Skin epidermis (tissue), 12 donors: ENCODE data around the gene KRT32.
"Not testable (repeated sequence)": the region's sequence is repeated elsewhere in the genome, so short reads cannot be mapped to it uniquely, and the experiment has no call there.

Experiments used
- H3K27ac ChIP-seq, 21 experiments: fragments of 200-600 bp; sonication (generic) in 11 of 21; one replicate each; pipeline ENCODE4 v1.5.0; 2020; ENCODE audit warnings: mild to moderate bottlenecking in 3 of 21, inconsistent platforms in 2 of 21, moderate library complexity in 2 of 21
- H3K4me3 ChIP-seq, 7 experiments: fragments of 200-600 bp; sonication (generic) in 2 of 7; one replicate each; pipeline ENCODE4 v1.5.0; 2020; ENCODE audit warnings: inconsistent platforms in 2 of 7, mild to moderate bottlenecking in 2 of 7, moderate library complexity in 1 of 7

The KRT32 gene

GRCh38 chr17:41437769-41438168, 29.4 kb downstream of the KRT32 start:
- no peak overlapping the region for H3K27ac ChIP-seq
- H3K4me3 ChIP-seq = no peak overlapping the region

- Histone ChIP-seq H3K4me3 (no peak overlapping the region), H3K27ac (no peak overlapping the region)
These were observed 29.9 kb downstream of the KRT32 start for GRCh38 chr17:41437254-41437653.

- H3K4me3 ChIP-seq = no peak overlapping the region
- H3K27ac ChIP-seq = no peak overlapping the region
These were observed 32.8 kb downstream of the KRT32 start for GRCh38 chr17:41434415-41434814.

- H3K27ac ChIP-seq = no peak overlapping the region
These were observed 33.2 kb downstream of the KRT32 start for GRCh38 chr17:41434005-41434404.

GRCh38 chr17:41433586-41433985, 33.6 kb downstream of the KRT32 start:
- no peak overlapping the region for H3K27ac ChIP-seq
- H3K4me3 ChIP-seq = no peak overlapping the region

More at GRCh38 chr17:41434005-41434404, 33.2 kb downstream of the KRT32 start:
- no peak overlapping the region for H3K4me3 ChIP-seq

- H3K27ac ChIP-seq, H3K4me3 ChIP-seq: not testable (repeated sequence)
These were observed 36.8 kb downstream of the KRT32 start for GRCh38 chr17:41430376-41430775.

- H3K27ac ChIP-seq = no peak overlapping the region
- H3K4me3 ChIP-seq = no peak overlapping the region
These were observed 37.5 kb downstream of the KRT32 start for GRCh38 chr17:41429667-41430066.

- Histone ChIP-seq H3K27ac (no peak overlapping the region), H3K4me3 (no peak overlapping the region)
These were observed 38.4 kb downstream of the KRT32 start for GRCh38 chr17:41428591-41429291.

GRCh38 chr17:41424111-41424635, 43.0 kb downstream of the KRT32 start, which contains the start of gene KRT37:
Gene KRT37, minus strand, starts transcription at chr17:41424585. Its CDS starts 62 bp downstream, at chr17:41424523.
- Histone ChIP-seq H3K27ac (no peak within 1 kb of the TSS), H3K4me3 (no peak within 1 kb of the TSS)

- not testable (repeated sequence) for H3K4me3 ChIP-seq, H3K27ac ChIP-seq
These were observed 44.6 kb downstream of the KRT32 start for GRCh38 chr17:41422586-41422985.

- H3K4me3 ChIP-seq = no peak overlapping the region
- H3K27ac ChIP-seq = peak overlapping the region in 4 of 21 experiments; percentile 35 to 74 (median 52)
These were observed 45.6 kb downstream of the KRT32 start for GRCh38 chr17:41421617-41422016.

- peak overlapping the region in 8 of 21 experiments; percentile 3 to 74 (median 52) for H3K27ac ChIP-seq
- no peak overlapping the region for H3K4me3 ChIP-seq
These were observed 46.1 kb downstream of the KRT32 start for GRCh38 chr17:41421116-41421515.

GRCh38 chr17:41420134-41420533, 47.1 kb downstream of the KRT32 start:
- no peak overlapping the region for H3K4me3 ChIP-seq
- peak overlapping the region in 8 of 21 experiments; percentile 3 to 74 (median 52) for H3K27ac ChIP-seq

- Histone ChIP-seq H3K27ac (peak overlapping the region in 4 of 21 experiments; percentile 51 to 74 (median 56)), H3K4me3 (no peak overlapping the region)
These were observed 47.5 kb downstream of the KRT32 start for GRCh38 chr17:41419716-41420115.

- no peak overlapping the region for H3K4me3 ChIP-seq
- H3K27ac ChIP-seq = peak overlapping the region in 2 of 21 experiments; percentile 62 to 74
These were observed 48.9 kb downstream of the KRT32 start for GRCh38 chr17:41418116-41418860.

- Histone ChIP-seq H3K27ac (no peak overlapping the region), H3K4me3 (no peak overlapping the region)
These were observed 49.6 kb downstream of the KRT32 start for GRCh38 chr17:41417576-41418015.

GRCh38 chr17:41417127-41417526, 50.1 kb downstream of the KRT32 start:
- Histone ChIP-seq H3K27ac (no peak overlapping the region), H3K4me3 (no peak overlapping the region)

GRCh38 chr17:41416479-41416878, 50.7 kb downstream of the KRT32 start:
- no peak overlapping the region for H3K4me3 ChIP-seq
- H3K27ac ChIP-seq = no peak overlapping the region

- H3K27ac ChIP-seq = no peak overlapping the region
- no peak overlapping the region for H3K4me3 ChIP-seq
These were observed 51.3 kb downstream of the KRT32 start for GRCh38 chr17:41415833-41416335.

GRCh38 chr17:41415411-41415810, 51.8 kb downstream of the KRT32 start:
- no peak overlapping the region for H3K4me3 ChIP-seq
- no peak overlapping the region for H3K27ac ChIP-seq

- Histone ChIP-seq H3K27ac (no peak overlapping the region), H3K4me3 (no peak overlapping the region)
These were observed 53.2 kb downstream of the KRT32 start for GRCh38 chr17:41413982-41414381.
